SK-N-SH treated with all-trans-retinoic acid at 6 μM for 48 hours (cell line): ENCODE measurements around the gene C16orf96.

Experiments
- ATAC-seq: fragments of 200-7000 bp; cut with Tn5 transposase; 3 replicates; pipeline ENCODE4 v1.9.1; 2020; ENCODE audit warnings: mild to moderate bottlenecking, moderate library complexity
- ARNTL ChIP-seq: fragments of 450-650 bp; formaldehyde crosslinking; IDR thresholded peaks from 2 replicates; pipeline ENCODE4 v1.5.0; 2020; ENCODE audit warnings: low read depth, mild to moderate bottlenecking, moderate library complexity, borderline replicate concordance
- BACH2 ChIP-seq: fragments of 250-450 bp; sonication (Bioruptor Pico); IDR thresholded peaks from 2 replicates; pipeline ENCODE4 v1.9.0; 2021; ENCODE audit warnings: mild to moderate bottlenecking, borderline replicate concordance
- CREB5 ChIP-seq: fragments of 250-450 bp; sonication (Bioruptor Pico); IDR thresholded peaks from 2 replicates; pipeline ENCODE4 v1.5.1; 2020; ENCODE audit warnings: low read depth, mild to moderate bottlenecking, moderate library complexity
- CSDC2 ChIP-seq: fragments of 250-450 bp; sonication (Bioruptor Pico); IDR thresholded peaks from 2 replicates; pipeline ENCODE4 v1.5.0; 2020; ENCODE audit warnings: mild to moderate bottlenecking, moderate library complexity
- CSRNP3 ChIP-seq: fragments of 250-450 bp; sonication (Bioruptor Pico); IDR thresholded peaks from 2 replicates; pipeline ENCODE4 v1.5.1; 2021; ENCODE audit warnings: mild to moderate bottlenecking, moderate library complexity
- ESRRG ChIP-seq: fragments of 250-450 bp; sonication (Bioruptor Pico); IDR thresholded peaks from 2 replicates; pipeline ENCODE4 v1.6.1; 2021; ENCODE audit warnings: mild to moderate bottlenecking
- GLIS3 ChIP-seq: fragments of 250-450 bp; sonication (Bioruptor Pico); IDR thresholded peaks from 2 replicates; pipeline ENCODE4 v1.5.0; 2020; ENCODE audit warnings: mild to moderate bottlenecking, moderate library complexity
- OSR1 ChIP-seq: fragments of 250-450 bp; sonication (Bioruptor Pico); IDR thresholded peaks from 2 replicates; pipeline ENCODE4 v1.8.0; 2022; ENCODE audit warnings: moderate library complexity, mild to moderate bottlenecking, inconsistent platforms
- PATZ1 ChIP-seq: fragments of 250-450 bp; sonication (Bioruptor Pico); IDR thresholded peaks from 2 replicates; pipeline ENCODE4 v1.8.0; 2020; ENCODE audit warnings: mild to moderate bottlenecking, moderate library complexity, borderline replicate concordance
- POU6F1 ChIP-seq: fragments of 250-450 bp; sonication (Bioruptor Pico); IDR thresholded peaks from 2 replicates; pipeline ENCODE4 v1.8.0; 2021; ENCODE audit warnings: low read depth, mild to moderate bottlenecking, moderate library complexity, borderline replicate concordance
- PPARA ChIP-seq: fragments of 250-450 bp; sonication (Bioruptor Pico); IDR thresholded peaks from 2 replicates; pipeline ENCODE4 v1.5.0; 2020; ENCODE audit warnings: mild to moderate bottlenecking, borderline replicate concordance
- RARB ChIP-seq: fragments of 250-450 bp; sonication (Bioruptor Pico); IDR thresholded peaks from 2 replicates; pipeline ENCODE4 v1.8.0; 2021; ENCODE audit warnings: mild to moderate bottlenecking, moderate library complexity
- SNAI2 ChIP-seq: fragments of 250-450 bp; sonication (Bioruptor Pico); IDR thresholded peaks from 2 replicates; pipeline ENCODE4 v1.5.0; 2020; ENCODE audit warnings: mild to moderate bottlenecking, moderate library complexity
- TSHZ2 ChIP-seq: fragments of 250-450 bp; sonication (Bioruptor Pico); IDR thresholded peaks from 2 replicates; pipeline ENCODE4 v1.5.0; 2020; ENCODE audit warnings: mild to moderate bottlenecking, moderate library complexity
- ZC3H10 ChIP-seq: fragments of 250-450 bp; sonication (Bioruptor Pico); IDR thresholded peaks from 2 replicates; pipeline ENCODE4 v1.5.1; 2021; ENCODE audit warnings: mild to moderate bottlenecking, moderate library complexity
- ZFP3 ChIP-seq: fragments of 250-450 bp; sonication (Bioruptor Pico); IDR thresholded peaks from 2 replicates; pipeline ENCODE4 v1.5.0; 2020; ENCODE audit warnings: mild to moderate bottlenecking, moderate library complexity
- ZFP30 ChIP-seq: fragments of 450-650 bp; formaldehyde crosslinking; IDR thresholded peaks from 2 replicates; pipeline ENCODE4 v1.5.0; 2022; ENCODE audit warnings: mild to moderate bottlenecking, moderate library complexity
- ZNF565 ChIP-seq: fragments of 450-650 bp; formaldehyde crosslinking; conservative IDR thresholded peaks from 2 replicates; pipeline ENCODE4 v1.5.0; 2020; ENCODE audit warnings: low read depth, mild to moderate bottlenecking, moderate library complexity
- ZNF70 ChIP-seq: fragments of 450-650 bp; formaldehyde crosslinking; IDR thresholded peaks from 2 replicates; pipeline ENCODE4 v1.5.0; 2020; ENCODE audit warnings: mild to moderate bottlenecking, moderate library complexity
- ZNF8 ChIP-seq: fragments of 450-650 bp; formaldehyde crosslinking; IDR thresholded peaks from 2 replicates; pipeline ENCODE4 v1.5.0; 2020; ENCODE audit warnings: mild to moderate bottlenecking, moderate library complexity

C16orf96 gene

GRCh38 chr16:4636196-4636595, 80.1 kb downstream of the C16orf96 start:
- ATAC-seq = no peak
- no peak for TF ChIP-seq SNAI2 (CRISPR knock-in tag)

GRCh38 chr16:4637501-4638166, 81.5 kb downstream of the C16orf96 start:
- no peak for ATAC-seq
- TF ChIP-seq ZNF565 (CRISPR knock-in tag) (no peak), TSHZ2 (CRISPR knock-in tag) (no peak), ESRRG (CRISPR knock-in tag) (no peak), POU6F1 (no peak), BACH2 (CRISPR knock-in tag) (no peak), PATZ1 (CRISPR knock-in tag) (no peak), PPARA (CRISPR knock-in tag) (no peak), SNAI2 (CRISPR knock-in tag) (no peak), ZNF8 (CRISPR knock-in tag) (no peak), RARB (no peak), ARNTL (CRISPR knock-in tag) (no peak), CSRNP3 (CRISPR knock-in tag) (no peak), CSDC2 (CRISPR knock-in tag) (no peak), CREB5 (no peak), ZFP3 (CRISPR knock-in tag) (no peak), OSR1 (no peak), ZFP30 (no peak), GLIS3 (CRISPR knock-in tag) (no peak), ZNF70 (CRISPR knock-in tag) (no peak), ZC3H10 (no peak)

- no peak for ATAC-seq
- no peak for TF ChIP-seq ZFP30
Measured at GRCh38 chr16:4639899-4640509, 83.9 kb downstream of the C16orf96 start.
